ENCODE results near the gene RELL2.
A peak's percentile ranks its signal among the peaks of the same experiment; 100 is the strongest.
"Not testable (repeated sequence)": the region's sequence is repeated elsewhere in the genome, so short reads cannot be mapped to it uniquely, and the experiment has no call there.

RELL2 gene
- 40.9 reads per million, percentile 64 among the genes with 10 or more reads in this experiment for total RNA-seq

DNA sequence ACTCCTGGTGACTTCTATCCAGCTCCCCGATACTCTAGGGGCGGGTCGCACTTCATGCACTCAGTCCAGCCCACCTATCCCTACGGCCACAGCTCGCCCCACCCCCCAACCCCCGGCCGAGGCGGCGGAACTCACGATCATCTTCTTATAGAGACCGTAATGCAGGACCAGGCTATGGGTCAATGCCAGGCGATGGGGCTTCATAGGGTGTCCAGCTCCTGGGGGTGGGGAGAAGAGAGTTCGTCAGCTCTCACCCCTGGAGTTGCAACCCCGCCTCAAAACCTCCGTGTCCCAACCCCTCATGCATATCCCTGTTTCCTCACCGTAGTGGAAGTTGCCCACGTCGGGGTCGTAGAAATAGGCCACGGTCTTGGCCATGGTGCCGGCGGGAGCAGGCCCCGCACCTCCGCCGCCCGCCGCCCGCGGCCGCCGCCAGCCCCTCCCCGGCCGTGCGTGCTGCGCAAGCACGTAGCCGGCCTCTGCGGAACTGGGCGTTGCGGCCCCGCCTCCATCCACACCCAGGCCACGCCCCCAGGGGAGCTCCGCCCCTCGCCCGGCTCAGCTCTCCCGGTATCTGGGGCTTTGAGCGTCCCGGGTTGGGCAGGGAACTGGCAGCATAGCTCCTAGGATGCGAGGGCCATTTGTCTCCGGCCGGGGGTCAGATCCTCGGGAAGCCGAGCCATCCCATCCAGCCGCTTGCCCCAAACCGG, at the start of gene RELL2, which contains the start of gene HDAC3:
Gene RELL2 (plus strand): TSS at position 585 of the 710 bp plus-strand sequence. CDS start 1,229 bp downstream, outside the sequence.
Gene HDAC3 (minus strand): TSS at position 437 of the 710 bp plus-strand sequence. CDS start 59 bp downstream, at position 378.
- DNase-seq: peak; percentile 91

DNA sequence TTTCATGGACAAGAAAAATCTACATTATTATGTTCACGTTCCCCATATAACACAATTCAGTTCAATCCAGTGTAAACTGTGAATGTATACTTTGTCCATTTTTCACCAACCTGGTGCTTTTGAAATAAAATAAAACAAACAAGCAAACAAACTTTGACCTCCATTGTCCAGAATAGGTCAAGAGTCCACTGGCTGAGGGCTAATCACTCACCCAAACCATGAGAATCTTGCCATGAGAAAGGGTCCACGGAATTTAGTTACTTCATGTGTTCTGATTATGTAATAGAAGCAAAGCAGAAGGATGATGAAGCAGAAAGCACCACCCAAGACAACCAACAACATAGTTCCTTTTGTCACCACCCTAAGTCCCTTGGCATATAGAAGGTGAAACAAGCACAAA, 46.7 kb upstream of the RELL2 start:
- DNase-seq: no peak

DNA sequence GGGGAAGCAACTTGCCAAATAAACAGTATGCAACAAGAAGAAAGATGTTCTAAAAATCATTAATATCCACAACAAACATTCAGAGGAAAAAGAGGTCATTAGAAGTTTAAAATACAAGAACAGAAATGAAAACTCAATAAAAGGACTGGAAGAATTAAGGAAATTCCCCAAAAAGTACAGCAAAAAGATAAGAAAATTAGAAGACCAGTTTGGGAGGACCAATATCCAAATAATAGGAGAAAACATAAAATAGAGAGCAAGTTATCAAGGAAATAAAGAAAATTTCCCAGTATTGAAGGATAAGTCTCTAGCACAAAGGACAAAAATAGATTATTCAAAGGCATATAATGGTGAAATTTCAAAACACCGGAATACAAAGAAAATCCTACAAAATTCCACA, 39.9 kb upstream of the RELL2 start:
- no peak for DNase-seq

DNA sequence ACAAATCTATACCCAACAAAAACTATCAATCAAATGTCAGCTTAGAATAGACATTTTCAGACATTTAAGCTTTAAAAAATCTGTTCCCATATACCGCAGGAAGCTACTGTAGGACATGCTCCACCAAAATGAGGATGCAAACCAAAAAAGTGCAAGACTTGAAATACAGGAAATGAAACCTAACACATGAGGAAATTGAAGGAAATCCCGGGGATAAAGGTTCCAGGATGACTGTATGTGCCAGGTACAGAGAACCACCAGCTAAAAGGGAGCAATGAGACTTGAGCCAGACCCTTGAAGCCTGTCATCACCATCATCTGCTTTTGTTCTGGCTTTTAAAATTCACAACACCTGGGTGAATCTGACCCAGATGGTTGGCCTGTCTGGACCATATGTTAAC, 39.4 kb upstream of the RELL2 start:
- DNase-seq: no peak

- DNase-seq: no peak
Observed at GRCh38 chr5:141597814-141598213, 39.0 kb upstream of the RELL2 start.

DNA sequence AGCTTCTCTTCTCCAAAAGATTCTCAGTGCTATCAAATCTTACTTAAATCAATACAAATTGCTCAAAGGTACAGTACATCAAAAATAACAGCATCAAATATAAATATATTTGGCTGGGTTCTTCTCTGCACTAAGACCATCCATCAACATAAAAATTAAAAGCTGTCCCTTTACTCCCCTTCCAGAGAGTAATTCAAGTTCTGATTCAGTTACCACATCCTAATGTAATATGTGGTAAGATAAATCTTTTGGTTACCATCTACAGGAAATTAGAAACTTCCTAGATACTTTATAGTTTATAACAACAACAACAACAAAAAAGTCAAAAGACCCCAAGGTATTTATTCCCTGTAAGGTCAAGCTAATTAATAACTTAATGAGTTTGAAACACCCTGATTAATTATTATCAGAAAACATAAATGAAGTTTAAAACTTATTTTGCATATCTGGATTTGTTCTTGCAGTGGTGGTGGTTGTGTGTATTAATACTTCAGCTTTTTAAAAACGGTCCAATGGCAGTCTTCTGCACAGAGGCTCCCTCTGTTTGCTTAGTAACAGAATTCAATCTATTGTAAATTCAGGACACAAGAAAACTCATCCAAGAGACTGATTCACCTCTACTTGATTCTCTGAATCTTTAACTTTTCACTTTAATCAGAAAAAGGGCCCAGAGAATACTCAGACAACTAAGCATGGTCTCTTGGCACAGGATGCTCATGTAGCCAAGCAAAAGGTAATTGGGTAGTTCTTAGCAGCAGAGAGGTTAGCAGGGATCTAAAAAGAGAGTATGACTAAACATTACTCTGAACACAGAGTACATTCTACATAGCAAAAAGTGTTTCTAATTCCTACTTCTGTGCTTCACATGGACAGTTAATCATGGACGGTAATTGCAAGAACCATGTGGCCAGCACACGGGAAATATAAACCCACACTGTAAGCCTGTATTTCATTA, 38.1 kb upstream of the RELL2 start:
- DNase-seq: no peak

- no peak for DNase-seq
Observed at GRCh38 chr5:141602606-141603005, 34.2 kb upstream of the RELL2 start.

- DNase-seq: no peak
Observed at GRCh38 chr5:141603923-141604717, 32.7 kb upstream of the RELL2 start.

- peak; percentile 71 for DNase-seq
Observed at GRCh38 chr5:141605523-141606277, 31.1 kb upstream of the RELL2 start.

GRCh38 chr5:141608046-141608445, 28.8 kb upstream of the RELL2 start:
- no peak for DNase-seq

DNA sequence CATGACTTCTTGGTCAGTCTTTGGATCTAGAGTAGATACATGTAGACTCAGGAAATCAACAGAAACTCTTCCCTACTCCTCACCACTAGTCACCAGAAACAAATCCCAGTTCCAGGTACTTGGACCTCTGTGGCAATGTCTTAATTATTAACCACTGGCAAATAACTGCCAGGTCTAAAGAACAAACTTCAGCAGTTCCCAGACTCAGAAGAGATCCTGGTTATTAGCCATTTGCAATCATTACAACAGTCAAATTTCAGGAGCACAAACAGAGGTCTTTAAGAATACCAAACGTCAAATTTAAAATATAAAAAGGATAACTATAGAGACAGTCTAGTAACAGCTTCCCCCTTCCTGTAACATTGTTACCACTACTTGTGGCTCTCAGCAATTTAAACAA, 28.2 kb upstream of the RELL2 start:
- no peak for DNase-seq

DNA sequence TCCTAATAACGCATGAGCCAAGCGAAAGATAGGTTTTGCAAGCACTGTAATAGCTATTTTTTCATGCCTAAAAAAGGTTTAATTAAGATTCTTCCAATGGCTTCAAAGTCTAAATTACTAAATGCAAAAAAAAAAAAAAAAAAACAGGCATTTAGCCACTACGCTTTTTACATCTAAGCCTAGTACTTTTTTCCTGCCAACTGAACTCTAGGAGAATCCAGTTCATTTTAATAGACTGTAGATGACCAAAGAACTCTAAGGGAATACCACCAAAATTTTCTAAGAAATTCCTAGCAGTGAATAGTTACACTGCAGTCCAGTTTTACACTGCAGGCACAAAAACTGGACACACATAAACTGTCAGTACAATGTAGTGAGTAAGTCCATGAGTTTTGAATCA, 27.8 kb upstream of the RELL2 start:
- DNase-seq: no peak

DNA sequence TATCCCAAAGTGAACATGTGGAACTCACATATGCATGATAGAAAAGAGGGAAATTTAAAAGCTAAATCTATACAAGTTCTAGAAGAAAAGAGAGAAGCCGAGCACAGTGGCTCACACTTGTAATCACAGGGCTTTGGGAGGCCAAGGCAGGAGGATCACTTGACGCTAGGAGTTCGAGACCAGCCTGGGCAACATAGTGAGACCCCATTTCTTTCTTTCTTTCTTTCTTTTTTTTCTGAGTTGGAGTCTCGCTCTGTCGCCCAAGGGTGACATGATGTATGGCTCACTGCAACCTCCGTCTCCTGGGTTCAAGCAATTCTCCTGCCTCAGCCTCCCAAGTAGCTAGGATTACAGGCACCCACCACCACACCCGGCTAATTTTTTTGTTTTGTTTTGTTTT, 26.9 kb upstream of the RELL2 start:
- DNase-seq: not testable (repeated sequence)

DNA sequence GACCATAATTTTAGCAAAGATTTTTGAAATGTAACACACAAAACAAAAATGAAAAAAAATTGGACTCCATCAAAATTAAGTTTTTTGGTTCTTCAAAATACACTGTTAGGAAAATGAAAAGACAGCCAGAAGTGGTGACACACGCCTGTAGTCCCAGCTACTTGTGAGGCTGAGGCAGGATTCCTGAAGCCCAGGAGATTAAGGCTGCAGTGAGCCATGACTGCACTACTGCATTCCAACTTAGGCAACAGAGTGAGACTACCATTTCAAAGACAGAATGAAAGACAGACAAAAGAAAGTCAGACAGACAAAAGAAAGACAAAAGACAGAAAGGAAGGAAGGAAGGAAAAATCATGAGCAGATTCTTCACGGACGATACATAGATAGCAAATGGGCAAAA, 25.5 kb upstream of the RELL2 start:
- no peak for DNase-seq

DNA sequence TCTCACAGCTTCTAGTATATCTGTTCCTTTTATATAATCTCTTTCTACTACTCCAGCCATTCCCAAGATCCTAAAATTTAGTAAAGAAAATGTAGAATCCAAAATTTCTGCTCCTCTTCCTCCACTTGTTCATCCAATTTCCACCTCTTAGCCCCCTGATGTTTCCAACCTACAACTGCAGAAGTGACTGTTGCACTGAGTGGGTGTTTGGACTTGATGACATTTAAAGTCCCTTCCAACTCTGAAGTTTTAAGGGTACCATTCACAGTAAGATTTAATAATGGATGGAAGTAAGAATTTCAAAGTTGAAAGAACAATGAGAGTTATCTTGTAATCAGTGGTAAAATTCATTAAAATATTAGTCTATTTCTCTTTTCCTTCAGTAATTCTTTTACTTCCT, 23.5 kb upstream of the RELL2 start:
- DNase-seq: no peak

DNA sequence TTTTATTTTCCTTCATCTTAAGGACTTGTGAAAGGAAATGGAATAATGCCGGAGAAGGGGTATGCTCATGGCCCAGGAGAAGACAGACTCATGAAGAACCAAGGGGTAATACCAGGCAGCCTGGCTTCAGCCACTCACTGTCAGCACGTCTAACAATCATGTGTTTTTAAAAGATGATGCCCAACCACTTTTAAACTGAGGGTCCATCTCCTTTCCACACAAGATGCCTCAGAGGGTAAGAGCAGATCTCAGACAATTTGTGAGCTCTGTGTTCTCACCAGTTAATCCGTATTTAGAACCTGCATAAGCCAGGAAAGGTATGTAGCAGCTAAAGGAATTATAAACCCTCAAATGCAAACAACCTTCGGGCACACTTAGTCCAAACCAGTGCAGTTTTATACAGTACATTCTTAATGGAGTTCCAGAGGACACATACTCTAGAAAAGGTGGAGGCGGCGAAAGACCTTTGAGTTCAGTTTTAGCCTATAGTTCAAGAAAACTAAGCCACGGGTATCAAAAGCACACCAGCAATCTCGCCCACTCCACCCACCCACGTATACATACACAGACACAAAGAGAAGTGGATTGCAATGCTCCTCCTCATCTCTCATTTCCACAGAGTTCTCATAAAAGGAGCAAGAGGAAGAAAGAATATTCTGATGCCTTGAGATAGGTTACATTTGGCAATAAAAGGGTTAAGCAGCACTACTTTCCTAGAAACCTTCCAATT, 20.6 kb upstream of the RELL2 start:
- DNase-seq: no peak

DNA sequence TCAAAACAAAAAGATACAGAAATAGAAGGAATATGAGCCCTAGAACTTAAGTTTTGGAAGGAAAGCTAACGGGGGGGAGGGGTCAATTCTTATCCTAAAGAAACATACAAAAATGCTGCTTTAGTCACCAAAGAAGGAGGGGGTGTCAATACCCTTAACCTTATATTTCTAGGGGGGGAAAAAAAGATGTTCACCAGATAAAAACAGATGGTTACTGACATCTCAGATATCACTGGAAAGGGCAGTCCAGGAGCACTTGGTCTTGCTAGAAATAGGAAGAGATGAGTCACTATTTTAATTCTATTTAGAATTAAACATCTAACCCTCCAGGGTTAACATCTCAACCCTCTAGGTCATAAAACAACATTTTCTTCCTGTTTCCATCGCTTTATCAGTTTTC, 19.7 kb upstream of the RELL2 start:
- no peak for DNase-seq

DNA sequence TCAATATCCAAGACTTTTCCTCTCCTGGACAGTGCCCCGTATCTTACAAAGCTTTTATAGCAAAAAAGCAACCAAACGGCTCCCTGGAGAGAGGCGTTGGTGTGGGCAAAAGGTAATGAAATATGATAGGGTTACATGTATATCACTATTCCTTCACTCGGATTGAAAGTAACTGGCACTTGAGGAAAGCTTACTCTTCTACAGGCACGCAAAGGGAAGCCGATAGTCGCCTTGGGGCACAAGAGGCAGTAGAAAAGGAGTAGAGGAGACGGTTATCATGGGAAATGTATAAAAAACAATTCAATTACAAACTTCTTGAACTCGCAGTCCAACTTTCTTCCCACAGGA, 19.1 kb upstream of the RELL2 start:
- no peak for DNase-seq

- DNase-seq: peak; percentile 24
Observed at GRCh38 chr5:141618030-141618803, 18.6 kb upstream of the RELL2 start.

DNA sequence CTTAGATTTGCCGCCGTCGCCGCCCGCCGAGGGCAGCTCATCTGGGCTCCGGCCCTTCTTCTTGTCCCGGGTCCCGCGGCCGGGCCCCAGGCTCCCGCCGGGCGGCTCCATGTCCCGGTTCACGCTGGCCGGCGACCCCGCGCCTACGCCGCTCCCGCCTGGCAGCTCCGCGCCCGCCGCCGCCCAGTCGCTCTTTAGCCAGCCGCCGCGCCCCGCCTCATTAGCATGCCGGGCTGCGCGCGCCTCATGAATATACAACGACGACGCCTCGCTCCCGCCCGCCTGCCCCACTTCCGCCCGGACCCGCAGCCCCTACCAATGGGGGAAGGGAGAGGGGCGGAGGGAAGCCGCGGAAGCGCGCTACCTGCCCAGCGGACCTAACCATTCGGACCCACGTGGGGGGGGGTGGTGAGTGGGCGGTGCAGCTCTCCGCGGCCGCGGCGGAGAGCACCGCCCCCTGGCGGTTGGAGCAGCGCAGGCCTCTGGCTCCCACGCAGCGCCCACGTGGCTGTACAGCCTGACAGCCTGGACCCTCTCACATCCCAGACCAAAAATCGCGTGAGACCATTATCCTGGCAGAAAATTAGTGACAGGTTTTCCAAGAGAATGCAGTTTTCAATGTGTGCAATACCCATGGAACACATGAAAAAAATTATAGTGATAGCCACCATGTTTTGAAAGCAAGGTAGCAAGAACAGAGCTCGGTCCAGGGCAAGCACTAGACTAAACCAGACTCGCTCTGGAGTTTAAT, 17.8 kb upstream of the RELL2 start, which contains the start of gene DIAPH1:
Gene DIAPH1 (minus strand): TSS at position 197 of the 751 bp plus-strand sequence. CDS start 86 bp downstream, at position 111.
- DNase-seq: peak; percentile 97

Measured in effector CD4-positive, alpha-beta T cell (primary cell).